ENCODE data around the gene RPP14. TPM values are rescaled to one million over a fixed set of nuclear protein-coding genes. Genes with fewer than 3 reads are reported as not detected.

The RPP14 gene
- total RNA-seq, 4 donors from 2014 or later = 9.1 to 16.0 (median 10.4) TPM

DNA sequence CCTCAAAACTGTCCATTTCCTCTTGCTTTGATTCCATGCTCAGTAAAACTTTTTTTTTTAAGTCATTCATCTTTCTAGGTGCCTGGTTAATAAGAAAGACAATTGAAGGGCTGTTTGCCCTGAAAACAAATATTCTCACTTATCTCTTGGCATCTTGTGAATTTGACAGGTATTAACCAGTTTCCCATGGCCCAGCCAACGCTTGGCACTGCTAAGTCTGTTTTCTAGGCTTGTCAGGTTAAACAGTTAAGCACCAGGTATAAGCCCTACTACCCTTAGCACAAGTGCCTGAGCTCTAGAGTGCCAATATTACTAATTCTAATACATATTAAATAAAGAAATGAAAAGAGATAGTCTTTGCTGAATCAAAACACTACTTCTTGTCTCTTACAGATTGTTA lies 63.0 kb downstream of the RPP14 start:
- no peak for TF ChIP-seq POLR2AphosphoS5 (IDR thresholded peaks at IDR 0.05)
- TF ChIP-seq POLR2A (IDR thresholded peaks at IDR 0.05; ENCODE audit: low read depth) = no peak
- no peak for TF ChIP-seq CTCF (IDR thresholded peaks at IDR 0.05)
- TF ChIP-seq EP300 (IDR thresholded peaks at IDR 0.05) = no peak
- Histone ChIP-seq H3K27me3 (no peaks in the 10 kb centered on the region), H3K4me1 (no peaks in the 10 kb centered on the region), H3K36me3 (peaks cover 0 to 13% (median 8%) of the 10 kb centered on the region in 4 donors), H3K4me3 (no peak overlapping the region), H3K27ac (replicated peaks in 1 of 4) (no peak overlapping the region), H3K9me3 (no peaks in the 10 kb centered on the region)
- intact Hi-C loops (cut with DNase I) = no loop called here
- no peak for DNase-seq (ENCODE audit: extremely low spot score)
- 93% methylated on average over 1 of the region's 1 CpG for WGBS

Small RNAs within 50 kb of the gene (small RNA-seq; reads per million reads assigned to genes)
- gene AC098479.1 = 0 reads per million in 3 donors

Other genes with a start within 250 kb of the RPP14 start
- 1 to 10 TPM in 2 of 4 donors, under 1 TPM in 1, not detected in 1; 0.80 to 2.9 (median 2.2) TPM for gene DNASE1L3, start 95.3 kb upstream of the RPP14 start, total RNA-seq
- 10 to 100 TPM; 13.1 to 20.3 (median 17.9) TPM for gene ABHD6, start 68.5 kb upstream of the RPP14 start, total RNA-seq
- 10 to 100 TPM in 2 of 4 donors, 1 to 10 TPM in 2; 7.5 to 12.3 (median 10.4) TPM for gene HTD2, start 275 bp downstream of the RPP14 start, total RNA-seq
- 10 to 100 TPM; 28.2 to 35.3 (median 30.3) TPM for gene PXK, start 26.6 kb downstream of the RPP14 start, total RNA-seq
- gene PDHB, start 127.6 kb downstream of the RPP14 start, total RNA-seq = 100 to 1,000 TPM; 100 to 138 (median 122) TPM
- 10 to 100 TPM; 13.6 to 16.8 (median 15.1) TPM for gene KCTD6, start 185.9 kb downstream of the RPP14 start, total RNA-seq
- gene ACOX2, start 230.9 kb downstream of the RPP14 start, total RNA-seq = 10 to 100 TPM; 18.3 to 28.9 (median 20.2) TPM